HepG2 (cell line): Measurements from ENCODE around the gene CIITA.

Source experiments
- SNAPC2 ChIP-seq: sonication (generic); formaldehyde crosslinking; IDR thresholded peaks from 2 replicates; pipeline ENCODE4 v1.8.1; 2022; ENCODE audit warnings: mild to moderate bottlenecking, missing genetic modification reagents
- TAF15 ChIP-seq: fragments of 200-400 bp; formaldehyde crosslinking; IDR thresholded peaks from one replicate; pipeline ENCODE4 v1.6.1; 2018; ENCODE audit warnings: mild to moderate bottlenecking, low read depth, low read length; ENCODE audit not compliant: poor library complexity, severe bottlenecking
- ZBTB7A ChIP-seq: sonication (generic); formaldehyde crosslinking; IDR thresholded peaks from 2 replicates; pipeline ENCODE4 v1.8.0; 2022; ENCODE audit warnings: mild to moderate bottlenecking, missing genetic modification reagents
- ZNF143 ChIP-seq: sonication (generic); formaldehyde crosslinking; IDR thresholded peaks from 2 replicates; pipeline ENCODE4 v1.4.0; 2020; ENCODE audit warnings: missing genetic modification reagents
- ZNF282 ChIP-seq: fragments of 450-650 bp; IDR thresholded peaks from 2 replicates; pipeline ENCODE4 v1.6.1; 2018; ENCODE audit not compliant: partially characterized antibody

DNA sequence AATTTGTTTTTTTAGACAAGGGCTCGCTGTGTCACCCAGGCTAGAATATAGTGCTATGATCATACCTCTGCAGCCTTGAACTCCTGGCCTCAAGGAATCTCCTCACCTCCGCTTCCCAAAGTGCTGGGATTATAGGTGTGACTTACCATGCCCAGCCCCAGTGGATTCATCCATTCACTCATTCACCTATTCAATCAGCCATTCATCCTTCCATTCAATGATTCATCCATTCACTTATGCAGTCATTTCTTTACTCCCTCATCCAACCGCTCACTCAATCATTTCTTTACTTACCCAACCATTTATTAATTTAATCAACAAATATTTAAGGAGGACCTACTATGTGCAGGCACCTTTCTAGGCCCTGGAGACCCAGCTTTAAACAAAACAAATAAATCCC, 39.5 kb downstream of the CIITA start:
- TF ChIP-seq ZNF143 (CRISPR knock-in tag) (no peak), TAF15 (no peak), SNAPC2 (no peak), ZBTB7A (no peak), ZNF282 (no peak)
